SKM-1 (cell line): ENCODE measurements around the gene FBXO31.
A peak's percentile ranks its signal among the peaks of the same experiment; 100 is the strongest.
"Not testable (repeated sequence)": the region's sequence is repeated elsewhere in the genome, so short reads cannot be mapped to it uniquely, and the experiment has no call there.

ENCODE experiments used
- DNase-seq: peaks from one replicate; lab custom pipeline; 2025; ENCODE audit not compliant: unreplicated experiment; lab: John Stamatoyannopoulos, UW

FBXO31 gene

DNA sequence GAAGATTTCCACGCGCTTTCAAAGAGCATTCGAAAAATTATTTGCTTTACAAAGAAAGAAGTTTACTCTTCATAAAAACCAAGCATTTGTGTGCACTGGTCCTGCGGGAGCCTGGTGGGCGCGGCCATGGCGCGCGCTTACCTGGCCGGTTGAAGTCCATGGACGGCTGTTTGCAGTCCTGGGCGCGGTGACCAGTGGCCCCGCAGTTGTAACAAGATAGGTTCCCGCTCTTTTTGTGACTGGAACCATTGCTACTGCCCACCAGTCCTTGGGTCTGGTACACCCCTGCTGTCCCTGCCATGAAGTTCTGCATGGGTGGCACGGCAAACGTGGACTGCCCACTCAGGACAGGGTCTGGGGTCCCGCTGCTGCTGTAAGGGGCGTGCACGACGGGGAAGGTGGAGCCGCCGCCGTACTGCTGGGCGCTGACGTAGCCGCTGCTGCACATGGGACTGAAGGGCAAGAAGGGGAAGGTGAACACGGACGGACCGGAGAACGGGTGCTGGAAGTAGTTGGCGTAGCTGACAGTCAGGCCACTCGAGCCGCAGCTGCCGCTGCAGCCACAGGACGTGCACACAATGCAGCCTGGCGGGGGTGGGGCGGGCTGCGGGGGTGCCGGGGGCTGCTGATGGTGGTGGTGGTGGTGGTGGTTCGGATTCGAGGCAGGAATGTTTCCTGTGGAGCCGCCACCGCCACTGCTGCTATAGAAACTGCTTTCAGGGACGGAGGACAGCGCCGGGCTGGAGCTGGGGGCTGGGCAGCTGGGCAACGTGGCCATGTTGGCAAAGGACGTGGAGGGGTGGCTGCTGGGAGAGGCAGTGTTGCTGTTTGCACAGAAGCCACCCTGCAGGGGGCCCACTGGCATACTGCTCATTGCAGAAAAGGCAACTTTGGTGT lies 28.0 kb upstream of the FBXO31 start:
- no peak for DNase-seq

DNA sequence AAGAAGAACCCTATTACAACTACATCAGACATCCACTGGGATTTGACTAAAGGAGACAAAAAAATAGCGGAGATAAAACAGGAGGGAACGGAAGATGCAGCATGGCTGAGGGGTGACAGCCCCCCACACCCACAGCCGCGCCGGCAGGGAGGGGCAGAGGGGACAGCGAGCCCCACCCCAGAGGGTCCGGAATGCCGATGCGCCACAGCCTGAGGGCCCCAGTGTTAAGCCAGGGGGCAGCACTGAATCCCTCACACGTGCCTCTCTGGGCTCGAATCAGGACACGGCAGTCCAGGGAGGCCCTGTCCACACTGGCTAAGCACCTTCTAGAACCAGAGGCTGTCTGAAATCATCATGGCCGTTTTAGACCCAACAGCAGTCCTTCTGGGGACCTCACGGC lies 27.4 kb upstream of the FBXO31 start:
- no peak for DNase-seq

DNA sequence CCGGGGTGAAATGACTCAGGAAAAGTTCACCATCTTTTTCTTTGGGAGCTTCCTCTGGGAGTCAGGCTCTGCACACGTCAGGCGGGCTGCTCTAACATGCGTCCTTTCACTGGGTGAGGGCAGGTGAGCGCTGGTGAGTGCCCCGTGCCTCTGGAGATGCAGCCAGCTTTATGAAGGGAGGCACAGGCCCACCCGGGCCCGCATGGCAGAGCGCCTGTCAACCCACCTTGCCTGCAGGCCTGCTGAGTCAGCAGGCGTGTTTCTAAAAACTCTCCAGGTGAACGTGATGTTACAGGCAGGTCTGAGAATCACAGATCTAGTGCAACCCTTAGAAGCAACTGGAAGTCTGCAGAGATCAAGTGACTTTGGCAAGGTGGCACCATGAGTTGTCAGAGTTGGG lies 27.0 kb upstream of the FBXO31 start:
- no peak for DNase-seq

DNA sequence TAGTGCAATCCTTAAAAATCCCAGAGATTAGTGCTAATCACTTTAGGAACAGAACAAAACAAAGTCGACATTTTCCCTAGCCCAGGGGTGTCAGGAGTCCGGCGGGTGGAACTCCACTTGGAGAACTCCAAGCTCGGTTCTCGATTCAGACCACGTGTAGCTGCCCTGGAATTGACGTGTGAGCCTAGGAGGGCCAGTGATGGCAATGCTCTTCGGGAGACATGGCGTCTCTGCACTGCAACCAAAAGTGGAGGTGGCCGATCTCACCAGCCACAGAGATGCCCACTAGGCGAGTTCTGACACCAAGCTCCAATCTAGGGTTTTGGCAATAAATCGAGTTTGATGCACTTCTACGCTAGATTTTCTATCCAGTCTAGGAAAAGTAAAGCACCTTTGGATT lies 26.2 kb upstream of the FBXO31 start:
- DNase-seq, result no peak

DNA sequence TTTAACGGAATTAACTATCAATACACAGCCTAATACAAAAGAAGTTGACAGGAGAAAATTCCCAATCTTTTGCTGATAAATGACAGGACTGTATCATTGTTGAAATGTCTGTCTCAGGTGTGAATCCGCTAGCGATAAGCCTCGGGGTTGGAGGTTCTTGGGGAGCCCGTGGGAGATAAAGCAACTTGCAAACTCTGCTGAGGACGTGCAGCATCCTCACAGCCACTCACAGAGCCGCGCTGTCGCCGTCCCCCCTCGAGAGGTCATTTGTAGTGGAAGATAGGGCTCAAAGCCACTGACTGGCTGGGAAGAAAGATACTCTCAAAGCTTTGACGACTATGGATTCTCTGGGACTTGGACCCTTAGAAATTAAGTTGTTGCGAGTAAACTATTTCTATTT lies 25.6 kb upstream of the FBXO31 start:
- DNase-seq, result no peak

DNA sequence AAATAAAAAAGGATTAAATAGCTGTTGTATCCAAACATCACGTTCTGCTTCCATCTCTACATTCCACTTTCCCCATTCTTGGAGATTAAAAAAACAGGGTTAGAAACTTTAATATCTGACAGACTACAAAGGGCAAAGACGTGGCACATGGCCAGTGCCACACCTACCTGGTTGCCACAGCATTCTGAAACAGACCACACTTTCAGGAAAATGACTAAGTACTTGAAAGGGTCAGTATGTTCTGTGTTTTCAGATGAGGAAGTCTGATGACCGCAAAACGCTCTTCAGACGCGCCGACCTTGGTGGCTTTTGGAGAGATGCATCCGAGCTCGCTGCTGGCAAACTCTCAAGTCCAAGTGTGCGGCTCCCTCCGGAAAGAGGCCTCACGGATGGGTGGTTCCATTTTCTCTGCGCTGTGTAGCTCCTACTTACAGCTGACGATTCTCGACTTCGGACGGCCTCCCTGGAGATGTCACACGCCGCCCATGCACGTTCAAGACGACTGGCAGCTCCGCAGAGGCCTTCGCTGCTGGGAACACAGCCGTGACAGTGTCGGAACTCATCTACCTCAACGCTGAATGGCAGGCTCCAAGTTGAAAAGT lies 24.0 kb upstream of the FBXO31 start:
- peak; percentile 95 for DNase-seq

DNA sequence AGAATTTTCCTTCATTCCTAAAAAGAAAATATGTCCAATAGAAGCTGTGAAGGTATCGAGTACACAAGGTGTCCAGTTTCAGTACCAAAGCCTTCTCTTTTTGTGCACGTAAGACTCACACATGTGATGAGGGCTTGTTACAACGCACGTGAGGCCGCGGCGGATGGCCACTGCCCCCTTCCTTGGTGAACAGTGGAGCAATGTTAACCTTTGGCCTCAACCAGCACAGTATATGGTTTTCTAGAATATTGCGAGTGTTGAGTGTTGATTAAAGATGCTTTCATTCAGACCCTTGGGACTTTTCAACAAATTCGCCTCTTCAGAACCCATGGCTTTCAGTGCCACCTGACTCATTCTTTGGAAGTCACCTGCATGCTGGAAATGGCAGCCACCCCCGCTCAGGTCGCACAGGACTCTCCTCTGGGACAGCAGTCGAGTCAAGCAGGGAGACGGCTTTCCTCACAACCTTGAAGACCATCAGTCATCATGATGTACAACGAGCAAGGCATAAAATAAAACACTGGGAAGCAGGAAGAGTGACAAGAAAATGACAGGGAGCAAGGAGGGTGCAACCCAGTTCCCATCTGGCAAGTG lies 23.0 kb upstream of the FBXO31 start:
- no peak for DNase-seq

DNA sequence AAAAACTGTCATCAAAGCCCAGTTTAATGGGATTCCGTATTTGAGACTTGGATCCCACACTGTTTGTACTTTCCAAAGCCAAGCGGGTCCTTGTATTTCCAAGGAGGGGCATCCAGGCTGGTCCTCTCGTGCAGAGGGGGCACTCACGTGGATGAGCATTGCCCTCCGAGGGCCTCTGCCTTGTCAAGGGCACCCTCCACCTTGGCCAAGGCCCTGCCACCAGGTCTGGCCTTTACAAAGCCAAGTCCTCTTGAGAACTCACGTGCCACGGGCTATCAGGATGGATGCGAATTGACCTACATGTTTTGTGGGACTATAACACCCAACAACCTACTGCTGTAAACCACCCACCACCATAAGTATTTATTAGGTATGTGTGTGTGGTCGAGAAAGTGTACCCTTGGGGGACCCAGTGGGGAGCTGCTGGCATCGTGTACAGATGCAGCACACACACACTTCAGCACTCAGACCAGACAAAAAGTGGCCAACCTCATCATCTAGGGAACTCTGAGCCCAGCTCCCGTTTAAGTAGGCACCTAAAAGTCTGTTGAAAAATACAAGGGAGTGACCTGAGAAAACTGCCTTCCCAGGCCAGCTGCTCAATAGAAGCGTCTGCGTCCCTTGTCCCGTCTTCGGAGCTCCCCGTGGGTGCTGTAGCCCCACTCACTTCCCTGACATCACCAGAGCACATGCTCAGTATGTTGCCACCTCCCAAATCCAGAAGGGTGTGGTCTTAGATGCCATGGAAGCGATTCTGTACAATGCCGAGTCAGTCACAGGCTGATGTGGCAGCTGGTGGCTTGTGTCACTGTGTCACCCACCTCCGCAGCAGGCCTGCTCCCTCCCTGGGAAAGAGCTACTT lies 21.4 kb upstream of the FBXO31 start:
- no peak for DNase-seq

DNA sequence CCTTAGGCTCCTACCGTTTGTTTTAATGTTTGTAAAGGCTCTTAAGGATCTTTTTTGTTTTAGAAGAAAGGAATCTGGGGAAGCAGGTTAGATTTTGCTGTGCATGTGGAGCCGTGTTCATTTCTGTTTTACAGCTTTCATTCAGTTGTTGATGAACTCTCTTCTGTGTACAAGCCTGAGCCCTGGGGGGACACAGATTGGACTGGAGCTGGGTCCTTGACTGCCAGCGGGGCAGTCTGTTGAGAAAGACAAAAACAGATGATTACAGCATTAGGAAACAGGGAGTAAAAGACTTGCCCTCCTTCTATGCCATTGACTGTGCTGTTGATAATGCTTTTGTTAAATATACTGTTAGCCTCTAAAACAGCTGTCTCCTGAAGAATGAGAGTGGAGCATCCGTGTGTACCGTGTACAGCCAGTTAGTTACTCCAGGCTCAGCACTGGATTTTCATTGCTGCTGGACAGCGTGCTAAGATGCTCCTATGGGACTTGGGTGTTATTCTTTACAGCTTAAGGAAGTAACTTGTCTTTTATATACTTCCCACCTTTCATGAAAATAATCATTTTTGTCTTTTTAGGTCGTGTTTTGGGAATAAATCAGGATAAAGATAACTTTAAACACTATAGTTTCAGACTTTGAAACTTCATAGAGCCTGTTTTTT lies 11.7 kb upstream of the FBXO31 start:
- no peak for DNase-seq

DNA sequence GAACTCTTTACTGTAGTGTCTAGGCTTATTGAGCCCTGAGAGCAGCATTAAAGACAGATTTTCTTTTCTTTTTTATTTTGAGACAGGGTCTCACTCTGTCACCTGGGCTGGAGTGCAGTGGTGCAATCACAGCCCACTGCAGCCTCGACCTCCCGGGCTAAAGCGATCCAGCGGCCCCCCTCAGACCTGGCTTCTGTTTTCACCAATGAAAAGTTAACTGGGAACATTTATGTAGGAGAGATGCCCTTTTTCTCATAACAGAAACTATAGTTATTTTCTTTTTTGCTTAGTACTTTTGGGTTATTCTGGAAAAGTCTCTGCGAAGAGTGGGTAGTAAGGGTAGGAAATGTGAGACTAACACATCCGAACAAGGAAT lies 10.1 kb upstream of the FBXO31 start:
- DNase-seq, result no peak

DNA sequence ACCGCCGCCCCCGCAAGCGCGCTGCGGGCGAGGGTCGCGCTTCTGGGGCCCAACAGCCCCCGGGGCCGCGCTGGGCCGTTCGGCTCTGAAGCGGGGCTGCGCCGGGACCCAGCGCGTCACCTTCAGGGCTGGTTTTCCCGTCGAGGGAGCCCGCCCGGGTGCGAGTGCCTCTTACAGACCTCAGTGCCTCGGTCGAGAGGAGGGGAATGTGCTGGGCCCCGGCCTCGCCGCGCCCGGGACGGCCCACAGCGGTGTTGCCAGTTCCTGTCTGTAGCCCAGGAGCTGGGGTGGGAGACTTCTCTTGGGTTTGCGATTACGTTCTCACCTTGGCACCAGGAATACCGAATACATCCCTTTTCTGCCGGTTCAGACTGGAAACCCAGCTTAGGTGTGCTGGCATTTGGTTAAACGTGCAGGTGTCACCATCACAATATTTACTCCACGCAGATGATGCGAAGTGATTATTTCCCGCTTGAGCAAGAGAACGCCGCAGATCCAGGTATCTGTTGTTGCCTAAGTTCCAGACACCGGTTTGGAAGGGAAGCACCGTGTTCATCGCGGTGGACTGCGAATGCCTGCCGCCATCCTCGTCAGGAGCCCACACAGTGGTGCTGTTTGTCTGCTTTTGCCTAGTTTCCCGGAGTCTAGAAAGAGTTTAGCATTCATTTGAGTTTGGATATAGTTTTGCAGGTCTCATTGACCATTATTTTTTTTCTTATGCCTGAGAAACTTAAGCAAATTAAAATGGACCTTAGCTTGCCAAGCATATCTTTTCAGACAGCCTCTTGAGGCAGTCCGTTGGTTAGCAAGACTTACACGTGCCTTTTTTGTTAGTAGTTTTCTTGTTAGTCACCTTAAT lies 9.5 kb upstream of the FBXO31 start:
- no peak for DNase-seq

DNA sequence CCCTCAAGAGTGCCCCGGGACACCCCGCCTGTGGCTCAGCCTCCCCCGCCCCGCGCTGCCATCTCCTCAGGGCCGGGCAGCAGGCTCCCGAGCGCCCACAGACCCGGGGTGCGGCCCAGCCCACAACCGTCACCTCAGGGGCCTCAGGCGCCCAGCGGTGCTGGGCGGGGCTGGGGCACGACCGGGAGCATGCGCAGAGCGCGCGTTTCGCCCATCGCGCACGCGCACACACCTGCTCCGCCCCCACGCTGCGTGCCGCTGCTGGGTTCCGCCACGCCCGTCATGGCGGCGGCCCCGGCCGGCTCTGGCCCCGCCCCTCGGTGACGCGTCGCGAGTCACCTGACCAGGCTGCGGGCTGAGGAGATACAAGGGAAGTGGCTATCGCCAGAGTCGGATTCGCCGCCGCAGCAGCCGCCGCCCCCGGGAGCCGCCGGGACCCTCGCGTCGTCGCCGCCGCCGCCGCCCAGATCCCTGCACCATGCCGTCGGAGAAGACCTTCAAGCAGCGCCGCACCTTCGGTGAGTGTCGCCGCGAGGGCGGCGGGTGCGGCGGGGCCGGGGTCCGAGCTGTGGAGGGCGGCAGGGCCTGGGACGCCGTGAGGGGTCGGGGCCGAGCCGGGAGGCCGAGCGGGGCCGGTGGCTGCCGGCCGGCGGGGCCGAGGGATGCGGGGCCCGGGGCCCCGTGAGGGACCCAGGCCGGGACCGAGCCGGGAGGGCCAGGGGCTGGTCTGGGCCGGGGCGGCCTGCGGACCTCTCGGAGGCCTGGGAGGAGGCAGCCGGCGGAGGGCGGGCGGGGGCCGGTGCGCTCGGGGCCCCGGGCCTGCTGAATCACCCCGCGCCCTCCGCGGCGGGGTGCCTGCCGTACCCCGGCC lies 8.6 kb upstream of the FBXO31 start, which contains the start of gene MAP1LC3B:
MAP1LC3B (plus strand) TSS at position 387 of the 871 bp plus-strand sequence; CDS start at position 479, 92 bp downstream.
- peak; percentile 78 for DNase-seq

DNA sequence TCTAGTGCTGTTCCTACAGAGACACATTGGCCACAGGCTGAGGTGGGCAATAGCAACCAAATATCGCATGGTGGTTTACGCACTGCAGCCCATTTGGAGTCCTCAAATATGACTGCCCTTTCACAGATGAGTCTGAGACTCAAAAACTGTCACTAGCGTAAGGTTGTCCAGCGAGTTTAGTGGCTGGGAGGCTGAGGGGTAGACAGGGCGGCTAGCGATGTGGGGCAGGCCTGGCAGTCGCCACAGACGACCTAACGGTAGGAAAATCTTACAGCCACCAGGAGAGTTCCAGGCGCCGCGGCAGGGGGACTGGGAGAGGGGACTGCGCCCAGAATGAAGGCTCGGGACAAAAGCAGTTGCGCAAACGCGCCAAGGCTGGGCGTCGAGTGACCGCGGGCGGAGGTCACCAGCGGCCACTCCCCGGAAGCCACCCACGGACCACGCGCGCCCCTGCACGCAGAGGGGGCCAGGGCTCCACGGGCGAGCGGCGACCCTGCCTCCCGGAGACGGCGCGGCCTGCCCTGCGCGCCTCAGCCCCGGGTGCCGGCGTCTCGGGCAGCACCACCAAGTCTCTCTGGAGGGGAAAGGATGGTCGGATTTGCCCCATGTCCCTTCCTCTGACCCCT lies 7.9 kb upstream of the FBXO31 start:
- DNase-seq, result no peak

DNA sequence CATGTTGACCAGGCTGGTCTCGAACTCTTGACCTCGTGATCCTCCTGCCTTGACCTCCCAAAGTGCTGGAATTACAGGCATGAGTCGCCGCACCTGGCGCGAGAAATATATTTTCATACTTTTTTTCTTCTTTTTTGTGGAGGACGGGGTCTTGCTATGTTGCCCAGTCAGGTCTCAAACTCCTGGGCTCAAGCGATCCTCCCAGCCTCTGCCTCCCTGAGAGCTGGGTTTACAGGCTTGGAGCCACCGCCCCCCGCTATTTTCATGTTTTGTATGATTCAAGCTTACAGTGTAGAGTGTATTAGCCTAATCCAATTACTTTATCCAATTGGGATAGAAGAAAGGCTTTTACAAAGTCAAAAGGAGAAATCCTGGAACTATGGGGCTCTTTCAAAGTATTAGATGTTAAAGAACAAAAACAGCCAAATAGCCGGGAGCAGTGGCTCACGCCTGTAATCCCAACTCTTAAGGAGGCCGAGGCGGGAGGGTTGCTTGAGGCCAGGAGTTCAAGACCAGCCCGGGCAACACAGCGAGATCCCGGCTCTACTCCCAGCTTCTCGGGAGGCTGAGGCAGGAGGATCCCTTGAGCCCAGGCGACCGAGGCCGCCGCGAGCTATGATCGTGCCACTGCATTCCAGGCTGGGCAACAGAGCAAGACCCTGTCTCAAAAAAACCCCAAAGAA lies 7.2 kb upstream of the FBXO31 start:
- no peak for DNase-seq

DNA sequence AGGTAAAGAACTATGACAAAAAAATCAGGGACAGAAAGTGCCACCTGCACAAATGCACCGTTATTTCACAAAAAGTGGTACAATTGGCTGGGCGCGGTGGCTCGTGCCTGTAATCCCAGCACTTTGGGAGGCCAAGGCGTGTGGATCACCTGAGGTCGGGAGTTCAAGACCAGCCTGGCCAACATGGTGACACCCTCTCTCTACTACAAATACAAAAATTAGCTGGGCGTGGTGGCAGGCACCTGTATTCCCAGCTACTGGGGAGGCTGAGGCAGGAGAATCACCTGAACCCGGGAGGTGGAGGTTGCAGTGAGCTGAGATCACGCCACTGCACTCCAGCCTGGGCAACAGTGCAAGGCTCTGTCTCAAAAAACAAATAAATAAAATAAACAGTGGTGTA lies 6.3 kb upstream of the FBXO31 start:
- DNase-seq, result not testable (repeated sequence)

DNA sequence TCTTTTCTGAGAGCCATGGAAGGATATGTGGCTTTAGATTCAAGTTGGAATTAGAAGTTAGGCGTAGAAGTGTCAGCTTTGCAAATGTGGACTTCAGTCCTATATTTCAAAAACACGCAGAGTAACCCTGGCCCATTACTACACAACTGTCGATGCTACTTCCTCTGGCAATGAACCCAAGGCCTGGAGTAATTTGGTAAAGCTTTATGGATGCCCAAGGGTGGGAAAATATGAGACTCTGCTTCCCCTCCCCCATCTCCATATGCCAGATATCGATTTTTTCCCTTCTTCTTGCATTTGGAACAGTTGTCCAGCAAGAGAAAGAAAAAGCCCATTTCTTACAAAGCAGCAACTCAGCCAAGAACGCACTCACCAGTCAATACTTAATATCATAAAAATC lies 5.7 kb upstream of the FBXO31 start:
- no peak for DNase-seq

DNA sequence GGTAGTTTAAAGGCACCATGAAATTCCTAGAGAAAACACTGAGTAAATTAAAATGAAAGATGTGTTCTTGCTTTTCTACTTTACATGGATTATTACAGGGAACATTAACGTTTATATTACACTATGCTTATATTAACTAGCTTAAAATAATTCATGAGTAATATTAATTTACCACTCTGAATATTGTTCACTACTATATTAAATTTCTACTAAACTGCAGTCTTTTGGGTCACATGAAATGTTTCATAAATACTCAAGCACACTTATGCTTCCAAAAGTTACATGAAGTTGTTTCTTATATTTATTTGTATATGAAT lies 5.2 kb upstream of the FBXO31 start:
- no peak for DNase-seq
